Stimulated activated CD8-positive, alpha-beta memory T cell treated with anti-CD3 and anti-CD28 coated beads, Interleukin-2, amount 100 ng/mL, for 48 hours (primary cell): ENCODE measurements around the gene RAB23.

Experiments
- DNase-seq, 2 donors: peaks; one replicate each; pipeline ENCODE4 v3.0.0-alpha.2; 2020; ENCODE audit warnings: low read depth in 2 of 2

Gene RAB23

GRCh38 chr6:57182017-57182432, 40.1 kb downstream of the RAB23 start:
- no peak for DNase-seq

DNA sequence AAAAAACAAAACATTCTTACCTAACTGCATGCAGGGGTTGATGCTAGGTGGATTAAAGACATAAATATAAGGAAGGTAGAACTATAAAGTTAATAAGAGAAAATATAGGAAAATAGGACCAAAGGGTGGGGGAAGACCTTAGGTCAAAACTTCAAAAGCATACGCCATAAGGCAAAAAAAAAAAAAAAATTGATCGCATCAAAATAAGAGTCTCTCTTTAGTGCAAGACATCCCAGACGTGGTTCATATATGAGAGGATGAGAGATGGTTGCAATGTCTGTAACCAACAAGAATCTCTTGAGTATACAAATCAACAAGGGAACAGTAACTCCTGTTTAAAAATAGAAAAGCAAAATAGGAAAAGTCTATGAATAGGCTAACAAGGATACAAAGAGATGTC, 41.5 kb downstream of the RAB23 start:
- no peak for DNase-seq

GRCh38 chr6:57177545-57178265, 44.4 kb downstream of the RAB23 start:
- DNase-seq, result no peak

DNA sequence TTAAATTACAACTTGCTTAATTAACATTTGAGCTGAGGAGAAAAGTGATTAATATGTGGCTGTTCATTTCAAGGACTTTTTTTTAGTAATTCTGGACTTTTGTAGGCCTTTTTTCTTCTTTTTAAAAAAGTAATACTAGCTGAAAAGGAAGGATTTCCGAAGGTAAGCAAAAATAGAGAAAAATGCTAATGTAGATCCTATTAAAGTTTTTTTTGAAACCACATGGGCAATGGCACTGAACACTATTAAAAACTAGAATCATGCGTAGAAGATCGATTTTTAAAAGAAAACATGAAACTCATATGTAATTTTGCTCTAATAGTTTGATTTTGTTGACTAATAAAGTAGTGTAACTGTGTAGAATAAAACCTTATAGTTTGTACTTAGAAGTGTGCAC, 47.6 kb downstream of the RAB23 start:
- DNase-seq, result no peak

DNA sequence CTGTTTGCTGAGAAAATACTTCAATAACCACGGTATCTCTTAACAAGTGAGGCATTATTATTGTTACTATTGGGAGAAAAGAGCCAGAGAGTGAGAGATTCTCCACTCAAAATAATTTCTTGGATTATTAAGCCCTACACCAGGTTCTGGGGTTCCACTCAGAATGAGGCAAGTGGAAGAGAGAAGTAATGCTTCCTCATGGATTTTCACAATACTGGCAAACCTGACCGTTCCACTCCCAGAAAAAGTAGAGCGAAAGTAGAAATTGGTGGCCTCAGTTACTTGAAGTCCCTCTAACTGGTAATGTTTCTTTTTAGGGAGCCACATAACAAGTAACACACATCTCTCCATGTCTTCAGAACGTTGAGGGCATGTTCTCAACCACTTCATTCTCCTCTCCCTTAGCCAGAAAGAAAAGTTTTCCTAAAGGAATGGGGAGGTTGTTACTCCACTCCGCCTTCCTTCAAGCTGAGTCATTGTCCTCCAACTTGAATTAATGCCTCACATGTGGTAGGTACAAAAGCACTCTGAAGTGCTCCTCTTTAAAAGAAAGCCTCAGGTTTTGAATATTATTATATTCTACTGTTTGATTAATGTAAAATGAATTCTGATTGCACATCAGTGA, 48.1 kb downstream of the RAB23 start:
- DNase-seq, result no peak

DNA sequence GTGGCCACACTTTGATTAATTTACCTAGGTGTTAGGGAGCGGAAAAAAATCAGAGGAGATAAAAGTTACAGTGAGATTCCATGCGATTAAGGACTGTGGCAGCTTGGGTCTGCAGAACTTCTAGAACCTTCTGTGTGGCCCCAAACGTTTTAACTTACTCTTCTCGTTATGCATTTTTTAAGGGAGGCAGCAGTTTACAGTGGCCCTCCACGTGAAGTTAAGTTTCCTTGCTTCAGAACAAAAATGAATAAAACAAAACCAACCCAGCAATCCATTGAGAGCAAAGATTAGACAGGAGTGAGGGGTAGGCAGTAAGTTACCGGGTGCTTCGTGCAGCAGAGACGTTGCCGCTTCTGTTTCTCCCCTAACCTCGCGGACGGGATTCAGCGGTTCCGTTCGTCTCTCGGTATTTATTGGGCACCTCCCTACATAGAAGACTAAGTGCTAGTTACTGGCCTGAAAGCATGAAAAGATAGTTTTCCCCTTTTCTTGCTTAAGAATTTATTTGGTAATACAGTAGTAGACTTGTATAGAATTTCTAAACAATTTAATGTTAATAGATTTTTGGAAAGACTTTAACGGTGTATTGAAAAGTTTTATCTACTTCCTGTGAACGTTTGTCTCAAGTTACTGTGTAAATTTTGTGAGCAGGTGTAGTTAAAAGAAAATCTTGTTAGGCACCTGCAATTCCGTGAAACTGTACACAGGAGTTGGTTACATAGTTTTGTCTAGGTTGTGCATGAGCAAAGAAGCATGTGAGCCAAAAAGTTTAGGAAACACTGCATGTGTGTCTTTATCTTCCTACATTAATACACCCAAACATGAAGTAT, 48.8 kb downstream of the RAB23 start:
- no peak for DNase-seq

DNA sequence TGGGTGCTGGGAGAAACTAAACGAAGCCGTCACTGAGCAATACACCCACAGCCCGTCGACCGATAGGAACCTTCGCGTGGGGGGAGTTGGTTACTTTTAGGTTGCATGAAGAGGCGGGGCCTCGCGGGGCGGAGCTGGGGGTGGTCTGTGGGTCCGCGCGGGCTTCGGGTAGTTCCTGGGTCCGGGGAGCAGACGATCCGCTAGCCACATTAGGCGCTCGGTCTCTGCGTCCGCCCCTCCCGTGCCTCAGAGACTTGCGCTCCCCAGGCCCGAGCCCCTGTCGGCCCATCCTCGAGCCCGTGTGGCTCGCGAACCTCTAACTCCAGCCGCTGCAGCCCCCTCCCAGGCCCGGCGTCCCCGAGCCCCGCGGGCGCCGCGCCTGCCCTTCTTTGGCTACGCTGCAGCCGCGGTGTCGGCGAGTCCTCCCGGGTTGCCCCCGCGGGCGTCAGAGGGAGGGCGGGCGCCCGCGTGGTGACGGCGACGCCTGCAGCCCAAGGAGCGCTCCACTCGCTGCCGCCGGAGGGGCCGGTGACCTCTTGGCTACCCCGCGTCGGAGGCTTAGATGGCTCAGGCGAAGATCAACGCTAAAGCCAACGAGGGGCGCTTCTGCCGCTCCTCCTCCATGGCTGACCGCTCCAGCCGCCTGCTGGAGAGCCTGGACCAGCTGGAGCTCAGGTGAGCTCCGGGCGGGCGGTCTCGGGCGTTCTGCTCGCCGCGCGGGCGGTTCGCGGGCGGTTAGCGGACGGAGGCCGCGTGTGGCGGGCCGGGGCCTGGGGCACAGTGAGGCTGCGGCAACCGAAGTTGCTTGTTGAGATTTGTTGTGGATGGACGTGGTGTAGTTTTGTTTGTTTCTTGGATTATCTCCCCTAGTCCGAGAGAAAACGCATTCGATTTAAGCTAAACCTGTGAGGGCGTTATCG, 49.7 kb downstream of the RAB23 start, which contains the start of gene BAG2:
Gene BAG2, plus strand, starts transcription at position 191 of the 920 bp plus-strand sequence. Its CDS starts 372 bp downstream, at position 563.
- DNase-seq, result peak; percentile 89 to 91

DNA sequence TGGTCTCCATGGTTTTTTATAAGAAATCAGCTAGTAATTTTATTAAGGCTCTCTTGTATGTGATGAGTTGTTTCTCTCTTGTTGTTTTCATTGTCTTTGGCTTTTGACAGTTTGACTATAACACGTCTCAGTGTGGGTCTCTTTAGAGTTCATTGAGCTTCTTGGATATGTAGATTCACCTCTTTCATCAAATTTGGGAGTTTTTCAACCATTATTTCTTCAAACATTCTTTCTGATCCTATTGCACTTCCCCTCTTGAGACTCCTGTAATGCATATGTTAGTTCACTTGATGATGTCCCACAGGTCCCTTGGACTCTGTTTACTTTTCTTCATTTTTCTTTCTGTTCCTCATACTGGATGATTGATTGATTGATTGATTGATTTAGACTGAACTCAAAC, 57.0 kb downstream of the RAB23 start:
- DNase-seq, result no peak

- no peak for DNase-seq
Observed at GRCh38 chr6:57163956-57164355, 58.2 kb downstream of the RAB23 start.

- no peak for DNase-seq
Observed at GRCh38 chr6:57162516-57162915, 59.6 kb downstream of the RAB23 start.

- no peak for DNase-seq
Observed at GRCh38 chr6:57162028-57162427, 60.1 kb downstream of the RAB23 start.

DNA sequence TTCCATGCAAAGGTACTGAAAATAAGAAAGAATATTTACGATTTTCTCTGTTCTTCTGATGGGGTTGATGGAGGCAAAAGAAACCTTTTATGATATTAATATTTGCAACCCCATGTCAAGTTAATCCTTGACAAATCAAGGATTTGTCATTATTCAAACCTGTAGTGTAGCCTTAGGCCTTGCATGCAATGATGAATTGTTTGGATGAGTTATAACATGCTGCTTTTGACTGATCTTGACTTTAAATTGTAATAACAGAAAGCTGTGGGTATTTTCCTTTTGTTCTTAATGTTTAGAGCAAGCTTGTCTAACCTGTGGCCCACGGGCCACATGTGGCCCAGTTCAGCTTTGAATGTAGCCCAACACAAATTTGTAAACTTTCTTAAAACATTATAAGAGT, 63.0 kb downstream of the RAB23 start:
- DNase-seq, result no peak

- DNase-seq, result no peak
Observed at GRCh38 chr6:57158658-57159057, 63.4 kb downstream of the RAB23 start.

- DNase-seq, result no peak
Observed at GRCh38 chr6:57147955-57148858, 73.9 kb downstream of the RAB23 start.

DNA sequence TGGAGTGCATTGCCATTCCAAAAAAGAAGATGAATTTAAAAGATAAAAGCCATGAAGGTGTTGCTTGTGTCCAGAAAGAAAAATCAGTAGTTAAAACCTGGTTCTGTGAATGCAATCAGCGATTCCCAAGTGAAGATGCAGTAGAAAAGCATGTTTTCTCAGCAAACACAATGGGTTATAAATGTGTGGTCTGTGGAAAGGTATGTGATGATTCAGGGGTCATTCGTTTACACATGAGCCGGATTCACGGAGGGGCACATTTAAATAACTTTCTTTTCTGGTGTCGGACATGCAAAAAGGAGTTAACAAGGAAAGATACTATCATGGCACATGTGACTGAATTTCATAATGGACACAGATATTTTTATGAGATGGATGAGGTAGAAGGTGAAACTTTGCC, 74.7 kb downstream of the RAB23 start:
- DNase-seq, result no peak

DNA sequence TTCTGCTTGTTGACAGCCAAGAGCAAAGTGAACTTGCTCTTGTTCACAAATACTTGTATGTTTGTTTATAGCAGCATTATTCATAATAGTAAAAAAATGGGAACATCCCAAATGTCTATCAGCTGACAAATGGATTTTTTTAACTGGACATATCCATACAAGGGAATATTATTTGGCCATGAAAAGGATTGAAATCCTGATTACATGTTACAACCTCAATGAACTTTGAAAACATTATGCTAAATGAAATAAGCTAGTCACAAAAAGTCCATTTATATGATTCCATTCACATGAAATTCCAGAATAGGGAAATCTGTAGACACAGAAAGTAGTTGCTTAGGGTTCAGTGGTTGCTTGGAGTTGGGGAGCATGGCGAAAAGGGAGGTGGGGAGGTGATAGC, 78.4 kb downstream of the RAB23 start:
- no peak for DNase-seq

GRCh38 chr6:57142178-57142525, 80.0 kb downstream of the RAB23 start:
- no peak for DNase-seq

GRCh38 chr6:57141451-57142177, 80.5 kb downstream of the RAB23 start:
- DNase-seq, result no peak

- no peak for DNase-seq
Observed at GRCh38 chr6:57138026-57138425, 84.1 kb downstream of the RAB23 start.

- DNase-seq, result no peak
Observed at GRCh38 chr6:57137350-57137749, 84.8 kb downstream of the RAB23 start.
